Trophoblast cell (in vitro differentiated cells and primary cell): ENCODE data around the gene ADCY3.
A peak's percentile ranks its signal among the peaks of the same experiment; 100 is the strongest.

Experiments
- DNase-seq, 2 donors: peaks; one replicate each; pipeline ENCODE4 v3.0.0-alpha.2; 2016
- H2AFZ ChIP-seq: 2 replicates; pipeline ENCODE4 v1.6.1; 2013; ENCODE audit warnings: low read length, moderate library complexity, mild to moderate bottlenecking; ENCODE audit not compliant: insufficient read depth, poor library complexity
- H2AK5ac ChIP-seq: 2 replicates; pipeline ENCODE4 v1.6.1; 2013; ENCODE audit warnings: mild to moderate bottlenecking, low read length
- H2BK120ac ChIP-seq: 2 replicates; pipeline ENCODE4 v1.6.1; 2013; ENCODE audit warnings: low read length, mild to moderate bottlenecking, moderate library complexity; ENCODE audit not compliant: insufficient read depth, poor library complexity
- H2BK12ac ChIP-seq: 2 replicates; pipeline ENCODE4 v1.6.1; 2013; ENCODE audit warnings: mild to moderate bottlenecking, low read length, moderate library complexity
- H2BK5ac ChIP-seq: 2 replicates; pipeline ENCODE4 v1.6.1; 2013; ENCODE audit warnings: low read length, low read depth, moderate library complexity, mild to moderate bottlenecking; ENCODE audit not compliant: poor library complexity
- H3K14ac ChIP-seq: 2 replicates; pipeline ENCODE4 v1.6.1; 2013; ENCODE audit warnings: mild to moderate bottlenecking, low read length
- H3K18ac ChIP-seq: 2 replicates; pipeline ENCODE4 v1.6.1; 2013; ENCODE audit warnings: mild to moderate bottlenecking, low read length
- H3K23ac ChIP-seq: 2 replicates; pipeline ENCODE4 v1.6.1; 2013; ENCODE audit warnings: low read length
- H3K27ac ChIP-seq: 2 replicates; pipeline ENCODE4 v1.5.1; 2013; ENCODE audit warnings: low read depth, mild to moderate bottlenecking, inconsistent platforms, low read length, moderate library complexity
- H3K27me3 ChIP-seq: 2 replicates; pipeline ENCODE4 v1.6.1; 2013; ENCODE audit warnings: inconsistent platforms, mild to moderate bottlenecking, low read length, moderate library complexity; ENCODE audit not compliant: insufficient read depth
- H3K36me3 ChIP-seq, 2 experiments: 1 replicate in 1 of 2; 2 replicates in 1 of 2; pipeline ENCODE4 v1.6.1; 2013; ENCODE audit warnings: low read length in 2 of 2, mild to moderate bottlenecking in 2 of 2, moderate library complexity in 1 of 2; ENCODE audit not compliant: insufficient read depth in 2 of 2, control insufficient read depth in 1 of 2
- H3K4ac ChIP-seq: 2 replicates; pipeline ENCODE4 v1.6.1; 2013; ENCODE audit warnings: low read depth, mild to moderate bottlenecking, low read length, moderate library complexity
- H3K4me1 ChIP-seq, 2 experiments: 1 replicate in 1 of 2; 2 replicates in 1 of 2; pipeline ENCODE4 v1.6.1; 2013; ENCODE audit warnings: low read length in 2 of 2, mild to moderate bottlenecking in 2 of 2, moderate library complexity in 1 of 2; ENCODE audit not compliant: insufficient read depth in 2 of 2, control insufficient read depth in 1 of 2
- H3K4me2 ChIP-seq: 2 replicates; pipeline ENCODE4 v1.6.1; 2013; ENCODE audit warnings: inconsistent platforms, mild to moderate bottlenecking, low read length, moderate library complexity
- H3K4me3 ChIP-seq: 2 replicates; pipeline ENCODE4 v1.5.1; 2013; ENCODE audit warnings: mild to moderate bottlenecking, low read depth, low read length, inconsistent platforms
- H3K79me1 ChIP-seq: one replicate; pipeline ENCODE4 v1.6.1; 2013; ENCODE audit warnings: low read length
- H3K79me2 ChIP-seq: 2 replicates; pipeline ENCODE4 v1.6.1; 2013; ENCODE audit warnings: low read length, mild to moderate bottlenecking; ENCODE audit not compliant: control insufficient read depth, insufficient read depth, poor library complexity
- H3K9ac ChIP-seq: 2 replicates; pipeline ENCODE4 v1.6.1; 2013; ENCODE audit warnings: mild to moderate bottlenecking, low read length
- H3K9me3 ChIP-seq: 2 replicates; pipeline ENCODE4 v1.6.1; 2013; ENCODE audit warnings: low read depth, mild to moderate bottlenecking, control low read depth, inconsistent platforms, low read length; ENCODE audit not compliant: insufficient read depth
- H4K12ac ChIP-seq: 2 replicates; pipeline ENCODE4 v1.6.1; 2013; ENCODE audit warnings: low read depth, mild to moderate bottlenecking, low read length, moderate library complexity
- H4K8ac ChIP-seq: 2 replicates; pipeline ENCODE4 v1.6.1; 2013; ENCODE audit warnings: low read depth, mild to moderate bottlenecking, low read length, moderate library complexity
- H4K91ac ChIP-seq: one replicate; pipeline ENCODE4 v1.6.1; 2013; ENCODE audit warnings: low read depth, mild to moderate bottlenecking, low read length, moderate library complexity
- WGBS: extraction: QIAGEN DNeasy Blood & Tissue Kit; methylation state at CpG from one replicate; pipeline ENCODE4 v1.1.7; 2013; ENCODE audit warnings: missing lambda C conversion rate; ENCODE audit not compliant: insufficient read length, insufficient coverage; ENCODE audit errors: extremely low coverage; 5-methylcytosine and 5-hydroxymethylcytosine counted together

Gene ADCY3

DNA sequence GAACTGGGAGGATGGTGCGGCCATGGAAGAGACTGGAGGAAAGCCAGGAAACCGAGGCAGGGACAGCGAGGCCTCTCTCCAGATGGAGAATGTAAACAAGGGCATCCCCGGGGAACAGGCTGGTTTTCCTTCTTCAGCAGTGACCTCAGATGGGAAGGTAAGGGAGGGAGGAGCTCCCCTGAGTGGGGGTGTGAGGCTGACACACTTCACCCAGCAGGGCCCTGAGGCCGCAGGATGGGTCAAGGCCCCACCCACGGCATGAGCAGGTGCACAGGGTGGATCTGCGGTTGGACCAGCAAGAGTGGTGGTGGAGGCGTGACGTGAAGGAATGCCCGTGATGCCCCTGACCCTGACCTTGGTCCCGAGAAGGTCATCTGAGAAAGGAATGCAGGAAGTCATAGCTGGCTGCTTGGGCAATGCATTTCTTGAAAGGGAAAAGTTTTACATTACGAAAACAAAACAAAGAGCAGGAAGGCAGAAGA, 48.1 kb downstream of the ADCY3 start:
- Histone ChIP-seq H3K27me3 (no peaks in the 10 kb centered on the region), H3K14ac (no peak overlapping the region), H3K9me3 (peaks cover 2% of the 10 kb centered on the region), H3K4me2 (no peak overlapping the region), H2BK120ac (no peak overlapping the region), H4K8ac (no peak overlapping the region), H2AFZ (no peak overlapping the region), H2AK5ac (no peak overlapping the region), H4K12ac (no peak overlapping the region), H3K9ac (no peak overlapping the region), H3K27ac (no peak overlapping the region), H3K4ac (no peak overlapping the region), H3K79me1 (no peaks in the 10 kb centered on the region), H4K91ac (no peak overlapping the region), H3K79me2 (no peaks in the 10 kb centered on the region), H3K18ac (no peak overlapping the region), H3K23ac (no peak overlapping the region), H3K36me3 (no peaks in the 10 kb centered on the region), H3K4me1 (peaks cover 3 to 4% of the 10 kb centered on the region in 2 experiments), H2BK12ac (no peak overlapping the region), H2BK5ac (no peak overlapping the region), H3K4me3 (no peak overlapping the region)
- DNase-seq: peak; percentile 12 to 34
- WGBS: no CpG with 5 or more reads among the region's 12 CpGs

DNA sequence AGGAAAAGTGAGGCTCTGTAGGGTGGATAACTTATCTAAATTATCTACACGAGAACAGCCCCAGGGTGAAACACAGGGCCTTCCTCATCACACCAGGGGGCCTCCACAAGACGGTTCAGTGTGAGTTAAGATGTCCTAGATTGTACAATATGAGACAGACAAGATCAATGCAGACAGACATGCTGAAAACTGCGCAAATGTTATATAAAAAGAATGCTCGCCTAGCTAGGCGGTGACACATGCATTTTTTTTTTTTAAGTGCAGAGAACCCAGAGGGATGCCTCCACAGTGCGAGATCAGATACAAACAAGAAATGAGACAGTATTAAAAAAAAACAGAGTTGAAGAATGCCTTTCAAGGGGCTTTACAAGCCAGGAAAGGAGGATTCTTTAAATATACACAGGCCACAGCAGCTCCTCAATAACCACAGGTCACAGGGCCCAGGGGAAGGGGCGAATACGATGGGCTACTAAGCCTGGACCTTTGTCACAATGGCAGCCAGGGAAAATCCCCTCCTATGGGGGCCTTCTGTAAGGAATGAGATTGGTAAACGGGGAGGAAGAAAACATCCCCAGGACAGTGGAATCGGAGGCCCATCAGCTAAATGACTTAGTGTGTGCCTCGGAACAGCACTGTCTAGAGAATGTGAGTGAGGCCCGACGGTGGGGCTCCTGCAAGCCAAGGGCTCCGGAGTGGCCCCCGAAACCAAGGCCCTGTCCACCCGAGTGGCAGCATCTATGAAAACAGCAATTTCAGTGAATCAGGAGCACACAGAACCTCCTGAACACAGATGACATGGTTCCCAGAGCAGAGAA, 48.9 kb downstream of the ADCY3 start:
- Histone ChIP-seq H3K9ac (no peak overlapping the region), H3K4me3 (no peak overlapping the region), H4K8ac (no peak overlapping the region), H3K4me2 (no peak overlapping the region), H2AFZ (no peak overlapping the region), H3K79me1 (no peaks in the 10 kb centered on the region), H3K27ac (no peak overlapping the region), H3K9me3 (peaks cover 2% of the 10 kb centered on the region), H3K18ac (no peak overlapping the region), H3K79me2 (no peaks in the 10 kb centered on the region), H3K14ac (no peak overlapping the region), H4K12ac (no peak overlapping the region), H3K4ac (no peak overlapping the region), H4K91ac (no peak overlapping the region), H2BK5ac (no peak overlapping the region), H2BK120ac (no peak overlapping the region), H3K23ac (no peak overlapping the region), H3K4me1 (peaks cover 3 to 4% of the 10 kb centered on the region in 2 experiments), H2AK5ac (no peak overlapping the region), H3K36me3 (no peaks in the 10 kb centered on the region), H3K27me3 (no peaks in the 10 kb centered on the region), H2BK12ac (no peak overlapping the region)
- DNase-seq: peak in 1 of 2 donors; percentile 27
- WGBS: no CpG with 5 or more reads among the region's 16 CpGs

DNA sequence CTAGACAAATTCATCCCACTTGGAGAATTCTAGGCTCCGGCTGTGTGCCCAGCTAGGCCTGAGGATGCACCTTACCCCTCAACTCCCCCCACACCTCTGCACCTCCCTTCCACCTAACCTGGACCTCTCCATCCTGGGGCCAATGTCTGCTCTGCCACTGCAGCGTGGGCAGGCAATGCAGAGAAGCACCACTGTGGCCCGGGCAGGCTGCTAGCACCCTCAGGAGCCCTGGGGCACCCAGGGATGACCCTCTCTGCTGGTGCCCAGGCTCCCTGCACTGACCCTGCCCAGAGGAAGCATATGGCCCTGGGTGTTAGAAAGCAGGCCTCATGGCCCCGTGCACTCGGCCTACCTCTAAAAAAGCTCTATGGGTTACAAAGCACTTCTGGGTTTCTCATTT, 49.6 kb downstream of the ADCY3 start:
- H2AK5ac ChIP-seq: no peak overlapping the region

DNA sequence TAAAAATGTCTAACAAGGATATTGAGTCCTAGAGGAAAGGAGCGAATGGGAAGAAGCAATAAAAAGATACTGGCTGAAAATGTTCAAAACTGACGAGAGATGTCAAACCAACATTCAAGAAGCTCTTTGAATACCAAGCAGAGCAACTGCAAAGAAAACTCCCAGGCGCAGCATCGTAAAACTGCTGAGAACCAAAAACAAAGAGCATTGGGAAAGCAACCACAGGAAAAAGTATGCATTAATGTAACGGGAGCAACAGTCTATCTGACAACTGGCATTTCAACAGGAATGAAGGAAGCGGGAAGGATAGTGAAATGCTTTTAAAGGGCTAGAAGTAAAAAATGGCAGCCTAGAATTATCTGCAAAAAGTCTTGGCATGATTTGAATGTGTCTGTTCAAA, 53.1 kb downstream of the ADCY3 start:
- Histone ChIP-seq H4K91ac (no peak overlapping the region), H3K27ac (no peak overlapping the region), H2AFZ (no peak overlapping the region), H3K23ac (no peak overlapping the region), H3K4me3 (no peak overlapping the region), H3K4me2 (no peak overlapping the region), H3K9ac (no peak overlapping the region), H3K79me2 (no peaks in the 10 kb centered on the region), H2BK120ac (no peak overlapping the region), H2BK12ac (no peak overlapping the region), H3K9me3 (no peaks in the 10 kb centered on the region), H3K79me1 (no peaks in the 10 kb centered on the region), H3K4ac (no peak overlapping the region), H2BK5ac (no peak overlapping the region), H2AK5ac (no peak overlapping the region), H3K14ac (no peak overlapping the region), H4K8ac (no peak overlapping the region), H3K36me3 (no peaks in the 10 kb centered on the region), H3K27me3 (no peaks in the 10 kb centered on the region), H3K4me1 (no peaks in the 10 kb centered on the region), H4K12ac (no peak overlapping the region), H3K18ac (no peak overlapping the region)
- WGBS: no CpG with 5 or more reads among the region's 6 CpGs
- DNase-seq: peak in 1 of 2 donors; percentile 16

More for the DNA sequence above, 49.6 kb downstream of the ADCY3 start:
- H2BK5ac ChIP-seq: no peak overlapping the region
- no peak for DNase-seq
- H3K14ac ChIP-seq: no peak overlapping the region
- H3K4me2 ChIP-seq: no peak overlapping the region
- H4K12ac ChIP-seq: no peak overlapping the region
- H4K8ac ChIP-seq: no peak overlapping the region
- no peak overlapping the region for H3K4ac ChIP-seq
- H2AFZ ChIP-seq: no peak overlapping the region
- no peak overlapping the region for H2BK12ac ChIP-seq
- no peaks in the 10 kb centered on the region for H3K79me1 ChIP-seq
- no peak overlapping the region for H3K23ac ChIP-seq
- H2BK120ac ChIP-seq: no peak overlapping the region
- peaks cover 3 to 4% of the 10 kb centered on the region in 2 experiments for H3K4me1 ChIP-seq
- H3K9me3 ChIP-seq: peaks cover 2% of the 10 kb centered on the region
- no peaks in the 10 kb centered on the region for H3K27me3 ChIP-seq
- no peak overlapping the region for H3K9ac ChIP-seq
- no peak overlapping the region for H3K4me3 ChIP-seq
- no peak overlapping the region for H3K27ac ChIP-seq
- WGBS: no CpG with 5 or more reads among the region's 5 CpGs
- H3K79me2 ChIP-seq: no peaks in the 10 kb centered on the region
- H4K91ac ChIP-seq: no peak overlapping the region
- H3K18ac ChIP-seq: no peak overlapping the region
- H3K36me3 ChIP-seq: no peaks in the 10 kb centered on the region
